ENCODE data around the gene RAB20.

Gene RAB20

GRCh38 chr13:110512198-110512740, 49.3 kb downstream of the RAB20 start:
- Histone ChIP-seq H3K9me3 (no peaks in the 10 kb centered on the region), H3K4me1 (no peaks in the 10 kb centered on the region), H3K36me3 (replicated peaks) (no peaks in the 10 kb centered on the region), H3K27me3 (ENCODE audit: low read depth) (no peaks in the 10 kb centered on the region), H3K4me3 (no peak overlapping the region)
- DNase-seq (ENCODE audit: low spot score in 2 of 2), result no peak
- in situ Hi-C loops (cut with MboI; ENCODE audit: low sequenced_read_pairs), result no loop called here

GRCh38 chr13:110511509-110512181, 49.9 kb downstream of the RAB20 start:
- DNase-seq (ENCODE audit: low spot score in 2 of 2), result no peak
- no peak overlapping the region for H3K4me3 ChIP-seq
- H3K36me3 ChIP-seq (replicated peaks), result no peaks in the 10 kb centered on the region
- no peaks in the 10 kb centered on the region for H3K9me3 ChIP-seq
- H3K27me3 ChIP-seq (ENCODE audit: low read depth), result no peaks in the 10 kb centered on the region
- in situ Hi-C loops (cut with MboI; ENCODE audit: low sequenced_read_pairs), result no loop called here
- no peaks in the 10 kb centered on the region for H3K4me1 ChIP-seq

- DNase-seq (ENCODE audit: low spot score in 2 of 2), result peak in 1 of 2 experiments; percentile 15
- Histone ChIP-seq H3K36me3 (replicated peaks) (no peaks in the 10 kb centered on the region), H3K4me1 (no peaks in the 10 kb centered on the region), H3K27me3 (ENCODE audit: low read depth) (no peaks in the 10 kb centered on the region), H3K9me3 (no peaks in the 10 kb centered on the region), H3K4me3 (no peak overlapping the region)
- in situ Hi-C loops (cut with MboI; ENCODE audit: low sequenced_read_pairs), result no loop called here
Observed at GRCh38 chr13:110509971-110510786, 51.3 kb downstream of the RAB20 start.

GRCh38 chr13:110509478-110509926, 52.0 kb downstream of the RAB20 start:
- H3K36me3 ChIP-seq (replicated peaks), result no peaks in the 10 kb centered on the region
- H3K4me1 ChIP-seq, result no peaks in the 10 kb centered on the region
- H3K9me3 ChIP-seq, result no peaks in the 10 kb centered on the region
- no peaks in the 10 kb centered on the region for H3K27me3 ChIP-seq (ENCODE audit: low read depth)
- in situ Hi-C loops (cut with MboI; ENCODE audit: low sequenced_read_pairs), result no loop called here
- H3K4me3 ChIP-seq, result no peak overlapping the region
- DNase-seq (ENCODE audit: low spot score in 2 of 2), result no peak

GRCh38 chr13:110507678-110508381, 53.7 kb downstream of the RAB20 start:
- in situ Hi-C loops (cut with MboI; ENCODE audit: low sequenced_read_pairs), result no loop called here
- no peaks in the 10 kb centered on the region for H3K36me3 ChIP-seq (replicated peaks)

GRCh38 chr13:110506859-110507566, 54.5 kb downstream of the RAB20 start:
- Histone ChIP-seq H3K9me3 (no peaks in the 10 kb centered on the region), H3K4me1 (no peaks in the 10 kb centered on the region), H3K4me3 (no peak overlapping the region), H3K36me3 (replicated peaks) (no peaks in the 10 kb centered on the region), H3K27me3 (ENCODE audit: low read depth) (no peaks in the 10 kb centered on the region)
- no peak for DNase-seq (ENCODE audit: low spot score in 2 of 2)
- in situ Hi-C loops (cut with MboI; ENCODE audit: low sequenced_read_pairs), result no loop called here

More at GRCh38 chr13:110507678-110508381, 53.7 kb downstream of the RAB20 start:
- Histone ChIP-seq H3K4me3 (no peak overlapping the region), H3K4me1 (no peaks in the 10 kb centered on the region), H3K27me3 (ENCODE audit: low read depth) (no peaks in the 10 kb centered on the region), H3K9me3 (no peaks in the 10 kb centered on the region)
- no peak for DNase-seq (ENCODE audit: low spot score in 2 of 2)

GRCh38 chr13:110506396-110506795, 55.1 kb downstream of the RAB20 start:
- H3K4me1 ChIP-seq, result no peaks in the 10 kb centered on the region
- no peaks in the 10 kb centered on the region for H3K27me3 ChIP-seq (ENCODE audit: low read depth)
- DNase-seq (ENCODE audit: low spot score in 2 of 2), result no peak
- H3K4me3 ChIP-seq, result no peak overlapping the region
- no peaks in the 10 kb centered on the region for H3K9me3 ChIP-seq
- in situ Hi-C loops (cut with MboI; ENCODE audit: low sequenced_read_pairs), result no loop called here
- no peaks in the 10 kb centered on the region for H3K36me3 ChIP-seq (replicated peaks)

- H3K36me3 ChIP-seq (replicated peaks), result no peaks in the 10 kb centered on the region
- H3K9me3 ChIP-seq, result no peaks in the 10 kb centered on the region
- in situ Hi-C loops (cut with MboI; ENCODE audit: low sequenced_read_pairs), result no loop called here
- H3K4me1 ChIP-seq, result no peaks in the 10 kb centered on the region
- DNase-seq (ENCODE audit: low spot score in 2 of 2), result no peak
- H3K27me3 ChIP-seq (ENCODE audit: low read depth), result no peaks in the 10 kb centered on the region
- H3K4me3 ChIP-seq, result no peak overlapping the region
Observed at GRCh38 chr13:110505594-110505993, 55.9 kb downstream of the RAB20 start.

GRCh38 chr13:110503979-110504499, 57.5 kb downstream of the RAB20 start:
- Histone ChIP-seq H3K4me1 (no peaks in the 10 kb centered on the region), H3K4me3 (no peak overlapping the region), H3K27me3 (ENCODE audit: low read depth) (no peaks in the 10 kb centered on the region), H3K9me3 (no peaks in the 10 kb centered on the region), H3K36me3 (replicated peaks) (no peaks in the 10 kb centered on the region)
- no peak for DNase-seq (ENCODE audit: low spot score in 2 of 2)
- in situ Hi-C loops (cut with MboI; ENCODE audit: low sequenced_read_pairs), result no loop called here

- H3K27me3 ChIP-seq (ENCODE audit: low read depth), result no peaks in the 10 kb centered on the region
- no peak overlapping the region for H3K4me3 ChIP-seq
- in situ Hi-C loops (cut with MboI; ENCODE audit: low sequenced_read_pairs), result no loop called here
- no peaks in the 10 kb centered on the region for H3K4me1 ChIP-seq
- H3K36me3 ChIP-seq (replicated peaks), result no peaks in the 10 kb centered on the region
- H3K9me3 ChIP-seq, result no peaks in the 10 kb centered on the region
- no peak for DNase-seq (ENCODE audit: low spot score in 2 of 2)
Observed at GRCh38 chr13:110503037-110503901, 58.3 kb downstream of the RAB20 start.

GRCh38 chr13:110501188-110501587, 60.3 kb downstream of the RAB20 start:
- in situ Hi-C loops (cut with MboI; ENCODE audit: low sequenced_read_pairs), result no loop called here
- Histone ChIP-seq H3K4me1 (no peaks in the 10 kb centered on the region), H3K36me3 (replicated peaks) (no peaks in the 10 kb centered on the region), H3K4me3 (no peak overlapping the region), H3K27me3 (ENCODE audit: low read depth) (no peaks in the 10 kb centered on the region), H3K9me3 (no peaks in the 10 kb centered on the region)
- DNase-seq (ENCODE audit: low spot score in 2 of 2), result no peak

GRCh38 chr13:110500341-110500740, 61.2 kb downstream of the RAB20 start:
- Histone ChIP-seq H3K4me1 (no peaks in the 10 kb centered on the region), H3K9me3 (no peaks in the 10 kb centered on the region), H3K27me3 (ENCODE audit: low read depth) (no peaks in the 10 kb centered on the region), H3K36me3 (replicated peaks) (no peaks in the 10 kb centered on the region), H3K4me3 (no peak overlapping the region)
- DNase-seq (ENCODE audit: low spot score in 2 of 2), result no peak
- in situ Hi-C loops (cut with MboI; ENCODE audit: low sequenced_read_pairs), result no loop called here
